HCT116 (cell line): ENCODE results near the gene GAP43.

Experiments
- POLR2A ChIP-seq: IDR thresholded peaks from 2 replicates; pipeline ENCODE4 v1.7.0; 2011; ENCODE audit warnings: borderline replicate concordance; ENCODE audit not compliant: insufficient read depth, insufficient read length; ENCODE audit errors: extremely low read depth
- TF ChIP-seq, protein P1 (sequence below), 3 experiments: fragments of 200-600 bp in 1 of 3; sonication (generic) in 1 of 3; IDR thresholded peaks in 2 of 3; conservative IDR thresholded peaks in 1 of 3; 2 replicates each; pipeline ENCODE4 v1.5.1; 2012 to 2017; ENCODE audit warnings: low read depth in 2 of 3, low read length in 2 of 3, antibody characterized with exemption in 1 of 3, borderline replicate concordance in 1 of 3, control low read depth in 1 of 3, mild to moderate bottlenecking in 1 of 3, mixed read lengths in 1 of 3, mixed run types in 1 of 3, moderate library complexity in 1 of 3; ENCODE audit not compliant: insufficient read depth in 1 of 3

DNA sequence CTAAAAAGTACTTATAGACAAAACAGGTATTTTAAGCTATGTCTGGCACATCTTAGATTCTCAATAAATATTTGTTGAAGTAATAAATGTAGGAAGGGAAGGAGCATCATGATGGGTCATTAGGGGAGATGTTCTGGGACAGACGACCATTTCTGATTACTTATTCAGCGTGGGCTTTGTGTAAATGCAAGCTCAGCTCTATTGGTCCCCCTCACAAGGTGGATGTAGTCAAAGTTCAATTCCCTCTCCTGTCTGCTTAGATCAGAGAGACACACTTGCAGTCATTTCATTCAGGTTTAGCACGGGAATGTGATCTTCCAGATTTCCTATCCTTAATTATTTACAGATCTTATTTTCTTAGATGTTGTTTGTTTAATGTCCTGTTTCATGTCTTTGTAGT lies 7.5 kb downstream of the GAP43 start:
- TF ChIP-seq, protein P1, sequence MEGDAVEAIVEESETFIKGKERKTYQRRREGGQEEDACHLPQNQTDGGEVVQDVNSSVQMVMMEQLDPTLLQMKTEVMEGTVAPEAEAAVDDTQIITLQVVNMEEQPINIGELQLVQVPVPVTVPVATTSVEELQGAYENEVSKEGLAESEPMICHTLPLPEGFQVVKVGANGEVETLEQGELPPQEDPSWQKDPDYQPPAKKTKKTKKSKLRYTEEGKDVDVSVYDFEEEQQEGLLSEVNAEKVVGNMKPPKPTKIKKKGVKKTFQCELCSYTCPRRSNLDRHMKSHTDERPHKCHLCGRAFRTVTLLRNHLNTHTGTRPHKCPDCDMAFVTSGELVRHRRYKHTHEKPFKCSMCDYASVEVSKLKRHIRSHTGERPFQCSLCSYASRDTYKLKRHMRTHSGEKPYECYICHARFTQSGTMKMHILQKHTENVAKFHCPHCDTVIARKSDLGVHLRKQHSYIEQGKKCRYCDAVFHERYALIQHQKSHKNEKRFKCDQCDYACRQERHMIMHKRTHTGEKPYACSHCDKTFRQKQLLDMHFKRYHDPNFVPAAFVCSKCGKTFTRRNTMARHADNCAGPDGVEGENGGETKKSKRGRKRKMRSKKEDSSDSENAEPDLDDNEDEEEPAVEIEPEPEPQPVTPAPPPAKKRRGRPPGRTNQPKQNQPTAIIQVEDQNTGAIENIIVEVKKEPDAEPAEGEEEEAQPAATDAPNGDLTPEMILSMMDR (IDR thresholded peaks at IDR 0.05 in 2 of 3, conservative IDR thresholded peaks at IDR 0.05 in 1 of 3; ENCODE audit: borderline replicate concordance in 1 of 3, insufficient read depth in 1 of 3, low read depth in 2 of 3, low read length in 2 of 3) = no peak
- TF ChIP-seq POLR2A = no peak
